ENCODE data around the gene MEAF6.

GRCh38 chr1:37482796-37483744, 31.5 kb downstream of the MEAF6 start:
- TF ChIP-seq POLR2A (IDR thresholded peaks at IDR 0.05) (no peak), CTCF (IDR thresholded peaks at IDR 0.05) (no peak)
